Left cardiac atrium (tissue), 4 donors: ENCODE data around the gene TOMM40. TPM values are rescaled to one million over a fixed set of nuclear protein-coding genes. Genes with fewer than 3 reads are reported as not detected.
"Not testable (repeated sequence)": the region's sequence is repeated elsewhere in the genome, so short reads cannot be mapped to it uniquely, and the experiment has no call there.

Experiments used
- ATAC-seq, 2 donors: fragments of 200-7000 bp; cut with Tn5 transposase; one replicate each; pipeline ENCODE4 v1.9.1; 2020; ENCODE audit warnings: mild to moderate bottlenecking in 2 of 2, moderate library complexity in 2 of 2
- DNase-seq: peaks from one replicate; pipeline ENCODE4 v3.0.0-alpha.2; 2020
- intact Hi-C, 2 donors: fragments of 100-400 bp; cut with DNase I; formaldehyde crosslinking; loops; one replicate each; pipeline versions ENCODE4 v1.14.1 to v1.15.1; 2022 to 2023
- total RNA-seq, 2 donors: library from RNA; stranded (reverse); fragmentation: NEBNext Ultra II Directional; extraction: Animal tissue kit (Norgen Biotek cat#: 25700); gene quantifications; one replicate each; pipeline ENCODE4 v1.2.1, GENCODE V29; 2021
- donor health status: DM: no; HTN: yes; CAD: no.
- donor health status: DM: no; HTN: yes; CAD: no; lungs with severe emphysema.
- donor health status: DM: yes; HTN: yes; CAD: no.
- donor health status: Dilated cardiomyopathy.

TOMM40 gene
- total RNA-seq, 2 donors from 2014 or later, result 43.0 to 63.1 TPM

DNA sequence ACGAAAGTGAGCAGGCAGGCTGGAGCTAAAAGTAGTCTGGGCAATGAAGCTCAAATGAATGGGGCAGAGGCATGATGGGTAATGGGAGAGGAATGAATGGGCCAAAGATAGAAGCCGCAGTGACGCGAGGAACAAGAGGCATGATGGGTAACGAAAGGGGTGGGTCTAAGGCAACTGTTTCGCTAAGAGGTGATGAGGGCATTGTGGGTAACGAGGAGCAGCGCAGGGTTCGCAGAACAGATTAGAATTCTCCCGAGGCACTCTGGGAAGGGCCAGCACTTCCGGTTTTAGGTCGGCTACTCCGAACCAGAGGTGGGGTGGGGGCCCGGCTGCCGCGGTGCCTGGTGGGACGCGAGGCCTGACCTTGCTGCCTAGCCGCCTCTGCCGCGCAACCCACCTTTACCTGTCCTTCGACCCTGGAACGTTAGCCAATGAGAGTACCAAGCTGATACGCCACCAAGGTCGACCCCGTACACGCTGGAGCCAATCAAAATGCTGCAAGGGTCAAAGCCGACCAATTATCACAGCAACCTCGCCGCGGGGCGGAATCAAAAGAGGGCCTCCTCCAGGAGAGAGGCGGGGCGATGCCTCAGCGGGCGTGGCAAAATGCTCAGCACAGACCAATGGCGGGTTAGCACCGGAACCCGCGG lies 563 bp upstream of the TOMM40 start:
- no peak for DNase-seq
- peak; percentile 93 to 95 for ATAC-seq
- intact Hi-C loops, result no loop called here

DNA sequence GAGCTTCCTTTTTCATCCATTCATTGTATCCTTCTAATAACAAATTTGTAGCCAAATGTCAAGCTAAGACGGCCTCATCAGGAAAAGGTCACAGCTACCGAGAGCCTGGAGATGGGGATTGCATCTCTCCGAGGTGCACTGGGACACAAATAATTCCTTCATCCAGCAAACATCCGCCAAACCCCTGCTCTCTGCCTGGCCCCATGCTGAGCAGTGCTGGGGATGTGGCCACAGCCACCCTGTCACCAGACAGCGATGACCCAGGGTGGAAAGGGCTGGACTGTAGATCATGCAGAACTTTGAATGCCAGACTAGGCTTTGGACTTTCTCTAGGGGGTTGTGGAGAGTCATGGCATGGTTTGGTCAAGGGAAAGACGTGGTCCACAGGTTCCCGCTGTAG lies 1.9 kb downstream of the TOMM40 start:
- DNase-seq (no peak), ATAC-seq (no peak)
- intact Hi-C loops, result no loop called here

- DNase-seq, result no peak
- no peak for ATAC-seq
- intact Hi-C loops, result no loop called here
Observed at GRCh38 chr19:44893332-44894051, 2.4 kb downstream of the TOMM40 start.

- DNase-seq (no peak), ATAC-seq (no peak)
- intact Hi-C loops, result no loop called here
Observed at GRCh38 chr19:44894052-44894400, 3.0 kb downstream of the TOMM40 start.

DNA sequence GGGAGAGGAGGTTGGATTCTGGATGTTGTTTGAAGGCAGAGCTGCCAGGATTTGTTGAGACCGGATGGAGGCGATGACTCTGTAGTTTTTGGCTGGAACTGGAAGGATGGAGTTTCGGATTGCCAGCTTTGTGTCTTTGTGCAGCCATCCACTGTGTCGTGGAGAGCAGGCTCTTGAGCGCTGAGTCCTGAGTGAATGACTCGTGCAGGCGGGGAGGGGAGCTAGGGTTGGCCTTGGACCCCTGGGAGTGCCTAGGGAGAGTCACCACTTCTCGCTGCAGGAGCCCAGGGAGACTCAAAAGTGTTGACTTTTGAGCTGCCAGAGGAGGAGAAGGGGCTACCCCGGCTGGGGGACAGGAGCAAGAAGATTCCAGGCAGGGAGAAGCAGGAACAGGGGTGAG lies 3.9 kb downstream of the TOMM40 start:
- intact Hi-C loops, result no loop called here
- ATAC-seq (no peak), DNase-seq (no peak)

GRCh38 chr19:44897835-44898234 lies 6.8 kb downstream of the TOMM40 start:
- DNase-seq (no peak), ATAC-seq (no peak)
- intact Hi-C loops, result no loop called here

DNA sequence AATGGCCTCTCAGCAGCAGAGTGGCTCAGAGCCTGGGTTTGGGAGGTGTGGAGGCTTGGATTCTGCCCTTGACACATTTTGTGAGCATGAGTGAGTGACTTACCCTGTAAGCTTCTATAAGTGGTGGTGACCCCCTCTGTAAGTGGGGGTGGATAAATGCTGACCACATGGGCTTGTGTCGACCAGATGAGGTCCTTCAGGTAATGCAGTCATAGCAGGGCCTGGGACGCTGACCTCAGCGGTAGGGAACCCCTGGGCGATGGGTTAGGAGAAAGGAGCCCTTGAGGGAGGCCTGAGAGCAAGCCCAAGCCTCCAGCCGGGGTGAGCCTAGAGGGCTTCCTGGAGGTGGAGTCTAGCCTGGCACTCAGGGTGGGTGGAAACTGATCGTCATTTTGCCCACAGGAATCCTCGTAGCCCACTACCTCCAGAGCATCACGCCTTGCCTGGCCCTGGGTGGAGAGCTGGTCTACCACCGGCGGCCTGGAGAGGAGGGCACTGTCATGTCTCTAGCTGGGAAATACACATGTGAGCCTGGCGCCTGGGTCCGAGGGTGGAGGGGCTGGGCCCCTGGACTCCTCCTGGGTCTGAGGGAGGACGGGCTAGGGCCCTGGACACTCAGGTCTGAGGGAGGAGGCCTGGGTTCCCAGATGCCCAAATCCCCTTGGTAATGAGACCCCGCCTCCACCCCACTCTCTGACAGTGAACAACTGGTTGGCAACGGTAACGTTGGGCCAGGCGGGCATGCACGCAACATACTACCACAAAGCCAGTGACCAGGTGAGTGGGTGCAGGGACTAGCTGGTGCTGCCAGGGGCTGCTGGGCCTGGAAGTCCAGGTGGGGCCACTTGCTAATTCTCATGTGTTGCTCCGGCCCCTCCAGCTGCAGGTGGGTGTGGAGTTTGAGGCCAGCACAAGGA lies 9.5 kb downstream of the TOMM40 start:
- intact Hi-C loops, result no loop called here
- DNase-seq (no peak), ATAC-seq (no peak)

GRCh38 chr19:44903216-44903601 lies 12.2 kb downstream of the TOMM40 start:
- ATAC-seq (peak in 1 of 2 donors; percentile 4), DNase-seq (no peak)
- intact Hi-C loops, result no loop called here

- DNase-seq, result peak; percentile 68
- intact Hi-C loops, result loop anchor here in 1 of 2 donors (2.0 kb wide), 1 partner anchor 47 kb away; no protein-coding TSS in a partner anchor
- peak; percentile 70 to 72 for ATAC-seq
Observed at GRCh38 chr19:44903602-44904425, 12.8 kb downstream of the TOMM40 start.

DNA sequence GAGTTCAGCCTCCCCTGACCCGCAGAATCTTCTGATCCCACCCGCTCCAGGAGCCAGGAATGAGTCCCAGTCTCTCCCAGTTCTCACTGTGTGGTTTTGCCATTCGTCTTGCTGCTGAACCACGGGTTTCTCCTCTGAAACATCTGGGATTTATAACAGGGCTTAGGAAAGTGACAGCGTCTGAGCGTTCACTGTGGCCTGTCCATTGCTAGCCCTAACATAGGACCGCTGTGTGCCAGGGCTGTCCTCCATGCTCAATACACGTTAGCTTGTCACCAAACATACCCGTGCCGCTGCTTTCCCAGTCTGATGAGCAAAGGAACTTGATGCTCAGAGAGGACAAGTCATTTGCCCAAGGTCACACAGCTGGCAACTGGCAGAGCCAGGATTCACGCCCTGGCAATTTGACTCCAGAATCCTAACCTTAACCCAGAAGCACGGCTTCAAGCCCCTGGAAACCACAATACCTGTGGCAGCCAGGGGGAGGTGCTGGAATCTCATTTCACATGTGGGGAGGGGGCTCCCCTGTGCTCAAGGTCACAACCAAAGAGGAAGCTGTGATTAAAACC lies 13.5 kb downstream of the TOMM40 start:
- DNase-seq (no peak), ATAC-seq (no peak)
- intact Hi-C loops, result loop anchor here in 1 of 2 donors (2.0 kb wide), 1 partner anchor 46 kb away; no protein-coding TSS in a partner anchor

- intact Hi-C loops, result loop anchor here (2.0 to 5.0 kb wide), 2 partner anchors 45 to 47 kb away; no protein-coding TSS in a partner anchor
- ATAC-seq, result peak in 1 of 2 donors; percentile 50
- no peak for DNase-seq
Observed at GRCh38 chr19:44905437-44906160, 14.5 kb downstream of the TOMM40 start, which contains the start of gene APOE. TSS of gene APOE (plus strand) at chr19:44905796. CDS start at chr19:44906625, 829 bp downstream.

GRCh38 chr19:44907613-44908012 lies 16.6 kb downstream of the TOMM40 start:
- intact Hi-C loops, result loop anchor here in 1 of 2 donors (5.0 kb wide), 1 partner anchor 45 kb away; no protein-coding TSS in a partner anchor
- no peak for ATAC-seq
- no peak for DNase-seq

DNA sequence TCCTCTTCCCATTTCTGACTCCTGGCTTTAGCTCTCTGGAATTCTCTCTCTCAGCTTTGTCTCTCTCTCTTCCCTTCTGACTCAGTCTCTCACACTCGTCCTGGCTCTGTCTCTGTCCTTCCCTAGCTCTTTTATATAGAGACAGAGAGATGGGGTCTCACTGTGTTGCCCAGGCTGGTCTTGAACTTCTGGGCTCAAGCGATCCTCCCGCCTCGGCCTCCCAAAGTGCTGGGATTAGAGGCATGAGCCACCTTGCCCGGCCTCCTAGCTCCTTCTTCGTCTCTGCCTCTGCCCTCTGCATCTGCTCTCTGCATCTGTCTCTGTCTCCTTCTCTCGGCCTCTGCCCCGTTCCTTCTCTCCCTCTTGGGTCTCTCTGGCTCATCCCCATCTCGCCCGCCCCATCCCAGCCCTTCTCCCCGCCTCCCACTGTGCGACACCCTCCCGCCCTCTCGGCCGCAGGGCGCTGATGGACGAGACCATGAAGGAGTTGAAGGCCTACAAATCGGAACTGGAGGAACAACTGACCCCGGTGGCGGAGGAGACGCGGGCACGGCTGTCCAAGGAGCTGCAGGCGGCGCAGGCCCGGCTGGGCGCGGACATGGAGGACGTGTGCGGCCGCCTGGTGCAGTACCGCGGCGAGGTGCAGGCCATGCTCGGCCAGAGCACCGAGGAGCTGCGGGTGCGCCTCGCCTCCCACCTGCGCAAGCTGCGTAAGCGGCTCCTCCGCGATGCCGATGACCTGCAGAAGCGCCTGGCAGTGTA lies 17.2 kb downstream of the TOMM40 start:
- intact Hi-C loops, result loop anchor here in 1 of 2 donors (5.0 kb wide), 1 partner anchor 44 kb away; no protein-coding TSS in a partner anchor
- no peak for DNase-seq
- no peak for ATAC-seq

DNA sequence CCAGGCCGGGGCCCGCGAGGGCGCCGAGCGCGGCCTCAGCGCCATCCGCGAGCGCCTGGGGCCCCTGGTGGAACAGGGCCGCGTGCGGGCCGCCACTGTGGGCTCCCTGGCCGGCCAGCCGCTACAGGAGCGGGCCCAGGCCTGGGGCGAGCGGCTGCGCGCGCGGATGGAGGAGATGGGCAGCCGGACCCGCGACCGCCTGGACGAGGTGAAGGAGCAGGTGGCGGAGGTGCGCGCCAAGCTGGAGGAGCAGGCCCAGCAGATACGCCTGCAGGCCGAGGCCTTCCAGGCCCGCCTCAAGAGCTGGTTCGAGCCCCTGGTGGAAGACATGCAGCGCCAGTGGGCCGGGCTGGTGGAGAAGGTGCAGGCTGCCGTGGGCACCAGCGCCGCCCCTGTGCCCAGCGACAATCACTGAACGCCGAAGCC lies 17.8 kb downstream of the TOMM40 start:
- DNase-seq (no peak), ATAC-seq (no peak)
- intact Hi-C loops, result loop anchor here in 1 of 2 donors (5.0 kb wide), 1 partner anchor 43 kb away; no protein-coding TSS in a partner anchor

DNA sequence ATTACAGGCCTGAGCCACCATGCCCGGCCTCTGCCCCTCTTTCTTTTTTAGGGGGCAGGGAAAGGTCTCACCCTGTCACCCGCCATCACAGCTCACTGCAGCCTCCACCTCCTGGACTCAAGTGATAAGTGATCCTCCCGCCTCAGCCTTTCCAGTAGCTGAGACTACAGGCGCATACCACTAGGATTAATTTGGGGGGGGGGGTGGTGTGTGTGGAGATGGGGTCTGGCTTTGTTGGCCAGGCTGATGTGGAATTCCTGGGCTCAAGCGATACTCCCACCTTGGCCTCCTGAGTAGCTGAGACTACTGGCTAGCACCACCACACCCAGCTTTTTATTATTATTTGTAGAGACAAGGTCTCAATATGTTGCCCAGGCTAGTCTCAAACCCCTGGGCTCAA lies 18.7 kb downstream of the TOMM40 start:
- intact Hi-C loops, result loop anchor here in 1 of 2 donors (5.0 kb wide), 1 partner anchor 43 kb away; no protein-coding TSS in a partner anchor
- ATAC-seq, result no peak
- no peak for DNase-seq

GRCh38 chr19:44911896-44912295 lies 20.8 kb downstream of the TOMM40 start:
- ATAC-seq, DNase-seq, intact Hi-C loops: not testable (repeated sequence)

DNA sequence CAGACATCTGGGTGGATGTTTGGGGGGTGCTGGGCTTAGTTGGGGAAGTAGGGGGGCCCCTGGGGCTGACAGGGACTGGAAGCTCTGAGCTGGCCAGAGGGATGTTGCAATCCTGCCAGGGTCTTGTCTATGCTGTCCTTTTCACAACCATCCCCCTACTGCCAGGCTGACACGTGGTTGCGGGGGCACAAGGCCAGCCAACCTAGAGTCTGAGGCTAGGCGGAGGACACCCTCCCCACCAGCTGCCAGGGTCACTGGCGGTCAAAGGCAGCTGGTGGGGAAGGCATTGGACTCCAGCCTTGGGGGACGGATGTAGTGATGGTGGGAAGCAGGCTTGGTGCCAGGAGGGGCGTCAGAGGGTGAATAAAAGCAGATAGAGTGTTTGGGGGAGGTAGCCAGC lies 21.8 kb downstream of the TOMM40 start:
- DNase-seq (peak; percentile 50), ATAC-seq (peak; percentile 14 to 51)
- intact Hi-C loops, result no loop called here
